Glutamatergic neuron (in vitro differentiated cells): ENCODE data around the gene NECTIN1. TPM values are rescaled to one million over a fixed set of nuclear protein-coding genes. Genes with fewer than 3 reads are reported as not detected.

ENCODE experiments used
- DNase-seq: peaks from one replicate; pipeline ENCODE4 v3.0.0; 2022
- H3K27ac Mint-ChIP-seq: one replicate; pipeline ENCODE4 v1.8.0; 2020; ENCODE audit warnings: mild to moderate bottlenecking, mixed read lengths, inconsistent platforms; ENCODE audit not compliant: unreplicated experiment
- H3K27me3 Mint-ChIP-seq: one replicate; pipeline ENCODE4 v1.8.0; 2020; ENCODE audit warnings: mild to moderate bottlenecking, moderate library complexity, mixed read lengths, inconsistent platforms; ENCODE audit not compliant: unreplicated experiment
- H3K36me3 Mint-ChIP-seq: one replicate; pipeline ENCODE4 v1.8.0; 2020; ENCODE audit warnings: mild to moderate bottlenecking, mixed read lengths, inconsistent platforms; ENCODE audit not compliant: unreplicated experiment
- H3K4me1 Mint-ChIP-seq: one replicate; pipeline ENCODE4 v1.8.0; 2020; ENCODE audit warnings: mild to moderate bottlenecking, low read depth, mixed read lengths, inconsistent platforms; ENCODE audit not compliant: unreplicated experiment
- H3K4me3 Mint-ChIP-seq: one replicate; pipeline ENCODE4 v1.8.0; 2020; ENCODE audit warnings: mild to moderate bottlenecking, mixed read lengths, inconsistent platforms; ENCODE audit not compliant: unreplicated experiment
- H3K9me3 Mint-ChIP-seq: one replicate; pipeline ENCODE4 v1.8.0; 2020; ENCODE audit warnings: mild to moderate bottlenecking, moderate library complexity, mixed read lengths, inconsistent platforms; ENCODE audit not compliant: unreplicated experiment
- CTCF ChIP-seq: fragments of 200-600 bp; sonication (generic); IDR thresholded peaks from one replicate; pipeline ENCODE4 v1.5.0; 2021; ENCODE audit not compliant: partially characterized antibody, unreplicated experiment
- total RNA-seq: library from RNA; stranded (reverse); fragmentation: NEBNext Ultra II Directional; extraction: Animal tissue kit (Norgen Biotek cat#: 25700); gene quantifications from one replicate; pipeline ENCODE4 v1.2.1, GENCODE V29; 2021; ENCODE audit not compliant: unreplicated experiment

Gene NECTIN1
- total RNA-seq, 1 donor from 2014 or later: 26.0 TPM

DNA sequence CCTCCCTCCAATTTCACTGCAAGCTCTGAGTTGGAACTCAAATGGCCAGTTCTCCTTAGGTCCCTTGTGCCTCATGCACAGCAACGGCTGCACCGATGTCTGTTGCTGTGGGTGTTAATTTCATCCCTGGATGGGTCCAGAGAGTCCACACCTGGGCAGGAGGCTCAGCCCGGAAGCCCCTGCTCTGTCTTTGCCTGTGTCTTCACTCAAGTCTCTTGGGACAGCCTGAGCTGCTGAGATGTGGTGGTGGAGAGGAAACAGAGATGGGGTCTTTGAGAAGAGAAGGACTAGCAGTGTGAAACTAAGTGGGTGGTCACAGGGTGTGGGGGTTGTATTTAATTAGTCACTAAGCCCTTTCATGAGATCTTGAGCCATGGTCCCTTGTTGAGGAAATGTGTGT lies 109.3 kb downstream of the NECTIN1 start:
- Mint-ChIP-seq H3K4me3 (no peak overlapping the region), H3K27me3 (peaks cover 8% of the 10 kb centered on the region), H3K4me1 (peaks cover 8% of the 10 kb centered on the region), H3K27ac (no peak overlapping the region), H3K9me3 (peaks cover 2% of the 10 kb centered on the region), H3K36me3 (no peaks in the 10 kb centered on the region)
- no peak for DNase-seq
- no peak for TF ChIP-seq CTCF

GRCh38 chr11:119618208-119618909 lies 110.6 kb downstream of the NECTIN1 start:
- Mint-ChIP-seq H3K27ac (no peak overlapping the region), H3K9me3 (peaks cover 2% of the 10 kb centered on the region), H3K4me1 (peaks cover 8% of the 10 kb centered on the region), H3K36me3 (no peaks in the 10 kb centered on the region), H3K27me3 (peaks cover 9% of the 10 kb centered on the region), H3K4me3 (no peak overlapping the region)
- TF ChIP-seq CTCF: no peak
- DNase-seq: no peak

DNA sequence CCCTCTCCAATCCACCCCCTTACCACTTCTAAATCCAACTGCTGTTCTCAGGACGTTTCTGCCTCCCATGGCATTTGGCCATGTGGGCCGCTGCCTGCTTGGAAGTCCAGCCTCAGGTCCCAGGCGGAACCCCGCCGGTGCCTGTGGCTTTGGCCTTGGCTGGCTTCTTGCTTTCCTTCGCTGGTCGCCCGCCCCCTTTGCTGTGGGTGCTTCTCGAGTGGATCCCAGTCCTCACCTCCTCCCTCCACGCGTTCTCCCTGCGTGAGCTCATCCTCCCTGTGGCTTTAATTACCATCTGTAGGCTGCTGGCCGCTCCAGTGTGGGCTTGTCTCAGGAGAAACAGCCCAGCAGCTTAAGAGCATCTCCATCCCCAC lies 111.7 kb downstream of the NECTIN1 start:
- Mint-ChIP-seq H3K9me3 (no peaks in the 10 kb centered on the region), H3K4me3 (no peak overlapping the region), H3K27me3 (peaks cover 7% of the 10 kb centered on the region), H3K36me3 (no peaks in the 10 kb centered on the region), H3K27ac (no peak overlapping the region), H3K4me1 (peaks cover 8% of the 10 kb centered on the region)
- no peak for TF ChIP-seq CTCF
- DNase-seq: no peak

DNA sequence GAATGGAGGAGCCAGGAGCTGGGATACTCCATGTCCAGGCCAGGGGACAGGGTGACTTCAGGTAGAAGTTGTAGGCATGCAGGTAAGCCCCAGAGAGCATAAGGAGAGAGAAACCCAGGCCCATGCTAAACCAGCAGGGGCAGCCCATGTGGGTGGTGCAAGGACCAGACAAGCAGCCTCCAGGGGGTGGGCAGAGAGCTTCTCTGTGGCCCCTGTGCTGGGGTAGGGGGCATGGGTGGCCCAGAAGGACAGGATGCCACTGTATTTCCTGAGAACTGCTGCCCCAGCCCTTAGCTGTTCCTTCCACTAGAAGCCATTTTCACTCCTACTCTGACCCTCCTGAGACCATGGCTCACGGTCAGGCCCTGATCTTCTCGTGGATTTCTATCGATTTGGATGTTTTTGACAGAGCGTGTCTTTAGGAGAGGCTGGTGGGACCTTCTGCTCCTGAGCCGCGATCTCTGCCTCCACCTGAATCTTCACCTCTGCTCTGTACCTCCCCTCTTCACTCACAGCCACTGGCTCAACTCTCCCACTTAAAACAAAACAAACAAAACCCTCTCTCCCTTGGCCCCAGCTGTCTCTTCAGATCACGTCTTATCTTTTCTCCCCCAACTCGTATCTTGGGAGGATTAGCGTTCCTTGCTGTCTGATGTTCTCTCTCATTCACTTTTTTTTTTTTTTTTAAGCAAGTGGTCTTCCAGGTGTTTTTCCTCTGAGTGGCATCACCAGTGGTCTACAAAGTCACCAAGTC lies 112.2 kb downstream of the NECTIN1 start:
- no peak overlapping the region for H3K27ac Mint-ChIP-seq
- H3K27me3 Mint-ChIP-seq: peaks cover 7% of the 10 kb centered on the region
- peaks cover 8% of the 10 kb centered on the region for H3K4me1 Mint-ChIP-seq
- no peak for DNase-seq
- peaks cover 1% of the 10 kb centered on the region for H3K9me3 Mint-ChIP-seq
- no peaks in the 10 kb centered on the region for H3K36me3 Mint-ChIP-seq
- H3K4me3 Mint-ChIP-seq: no peak overlapping the region
- no peak for TF ChIP-seq CTCF

- no peak overlapping the region for H3K27ac Mint-ChIP-seq
- H3K4me3 Mint-ChIP-seq: no peak overlapping the region
- no peak for DNase-seq
- TF ChIP-seq CTCF: no peak
- peaks cover 7% of the 10 kb centered on the region for H3K27me3 Mint-ChIP-seq
- peaks cover 8% of the 10 kb centered on the region for H3K4me1 Mint-ChIP-seq
- H3K9me3 Mint-ChIP-seq: peaks cover 1% of the 10 kb centered on the region
- H3K36me3 Mint-ChIP-seq: no peaks in the 10 kb centered on the region
These were observed 113.2 kb downstream of the NECTIN1 start for GRCh38 chr11:119615882-119616196.
